Measurements from ENCODE around the gene ELF4. TPM values are rescaled to one million over a fixed set of nuclear protein-coding genes. Genes with fewer than 3 reads are reported as not detected.
A peak's percentile ranks its signal among the peaks of the same experiment; 100 is the strongest.

Gene ELF4
- total and polyA plus RNA-seq, 2 of the 13 experiments (the other 11 are each of a cell fraction or from before 2014, with no cell fraction given): 1.3 to 2.6 TPM

- TF ChIP-seq, protein P1, sequence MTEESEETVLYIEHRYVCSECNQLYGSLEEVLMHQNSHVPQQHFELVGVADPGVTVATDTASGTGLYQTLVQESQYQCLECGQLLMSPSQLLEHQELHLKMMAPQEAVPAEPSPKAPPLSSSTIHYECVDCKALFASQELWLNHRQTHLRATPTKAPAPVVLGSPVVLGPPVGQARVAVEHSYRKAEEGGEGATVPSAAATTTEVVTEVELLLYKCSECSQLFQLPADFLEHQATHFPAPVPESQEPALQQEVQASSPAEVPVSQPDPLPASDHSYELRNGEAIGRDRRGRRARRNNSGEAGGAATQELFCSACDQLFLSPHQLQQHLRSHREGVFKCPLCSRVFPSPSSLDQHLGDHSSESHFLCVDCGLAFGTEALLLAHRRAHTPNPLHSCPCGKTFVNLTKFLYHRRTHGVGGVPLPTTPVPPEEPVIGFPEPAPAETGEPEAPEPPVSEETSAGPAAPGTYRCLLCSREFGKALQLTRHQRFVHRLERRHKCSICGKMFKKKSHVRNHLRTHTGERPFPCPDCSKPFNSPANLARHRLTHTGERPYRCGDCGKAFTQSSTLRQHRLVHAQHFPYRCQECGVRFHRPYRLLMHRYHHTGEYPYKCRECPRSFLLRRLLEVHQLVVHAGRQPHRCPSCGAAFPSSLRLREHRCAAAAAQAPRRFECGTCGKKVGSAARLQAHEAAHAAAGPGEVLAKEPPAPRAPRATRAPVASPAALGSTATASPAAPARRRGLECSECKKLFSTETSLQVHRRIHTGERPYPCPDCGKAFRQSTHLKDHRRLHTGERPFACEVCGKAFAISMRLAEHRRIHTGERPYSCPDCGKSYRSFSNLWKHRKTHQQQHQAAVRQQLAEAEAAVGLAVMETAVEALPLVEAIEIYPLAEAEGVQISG (CRISPR knock-in tag; IDR thresholded peaks at IDR 0.05): peak; percentile 25; the same call in 1 of the 2 replicates
- peak; percentile 55; the same call in 1 of the 2 replicates for TF ChIP-seq ZNF691 (CRISPR knock-in tag; IDR thresholded peaks at IDR 0.05; ENCODE audit: borderline replicate concordance, low read depth)
- no peak for TF ChIP-seq HDAC6 (IDR thresholded peaks at IDR 0.05; ENCODE audit: low read depth, low read length)
- no peak for TF ChIP-seq MBNL3 (CRISPR knock-in tag; conservative IDR thresholded peaks at IDR 0.05)
- peak in 1 of 2 experiments; percentile 41; a peak in 1 of 4 replicates for TF ChIP-seq POLR2A (IDR thresholded peaks at IDR 0.05; ENCODE audit: insufficient read depth in 1 of 2, low read depth in 2 of 2, low read length in 2 of 2)
- TF ChIP-seq FOXC1 (CRISPR knock-in tag; IDR thresholded peaks at IDR 0.05; ENCODE audit: borderline replicate concordance): no peak
- no peak for TF ChIP-seq SRF (IDR thresholded peaks at IDR 0.05; ENCODE audit: low read depth, low read length)
- no peak for TF ChIP-seq ZNF615 (CRISPR knock-in tag; IDR thresholded peaks at IDR 0.05; ENCODE audit: borderline replicate concordance)
- 0 out of 2 replicates have a peak, but pooled peaks have one; percentile 36 for TF ChIP-seq ZNF792 (CRISPR knock-in tag; IDR thresholded peaks at IDR 0.05)
- TF ChIP-seq TBX2 (CRISPR knock-in tag; IDR thresholded peaks at IDR 0.05; ENCODE audit: borderline replicate concordance): peak; percentile 39; the same call in 1 of the 2 replicates
- no peak for TF ChIP-seq ZNF296 (CRISPR knock-in tag; conservative IDR thresholded peaks at IDR 0.05)
- peak; percentile 86 for TF ChIP-seq RAD21 (CRISPR knock-in tag; IDR thresholded peaks at IDR 0.05)
- no peak for TF ChIP-seq ZNF276 (CRISPR knock-in tag; IDR thresholded peaks at IDR 0.05; ENCODE audit: low read depth)
- TF ChIP-seq TAF15 (IDR thresholded peaks at IDR 0.05; ENCODE audit: low read depth, low read length, poor library complexity, severe bottlenecking): no peak
- peak; percentile 46; the same call in 1 of the 2 replicates for TF ChIP-seq ZNF619 (CRISPR knock-in tag; IDR thresholded peaks at IDR 0.05)
- TF ChIP-seq SP4 (CRISPR knock-in tag; IDR thresholded peaks at IDR 0.05): no peak
- TF ChIP-seq ZNF558 (CRISPR knock-in tag; IDR thresholded peaks at IDR 0.05; ENCODE audit: borderline replicate concordance): no peak
- TF ChIP-seq ZNF660 (CRISPR knock-in tag; IDR thresholded peaks at IDR 0.05; ENCODE audit: borderline replicate concordance, low read depth): no peak
- peak; percentile 39 for TF ChIP-seq HNRNPLL (IDR thresholded peaks at IDR 0.05; ENCODE audit: low read depth, low read length, poor library complexity, severe bottlenecking)
- peak; percentile 57 for TF ChIP-seq YY1 (IDR thresholded peaks at IDR 0.05; ENCODE audit: insufficient read depth, insufficient replicate concordance, low read depth, low read length)
- no peak for TF ChIP-seq ZNF7 (CRISPR knock-in tag; IDR thresholded peaks at IDR 0.05)
- TF ChIP-seq ZNF563 (CRISPR knock-in tag; IDR thresholded peaks at IDR 0.05): peak; percentile 11; the same call in 1 of the 2 replicates
Measured at GRCh38 chrX:130060122-130061069, 49.9 kb downstream of the ELF4 start (continued).

Data from HepG2 (cell line).